Adrenal gland (tissue), 5 donors: ENCODE results near the gene GPC5.
"Not testable (repeated sequence)": the region's sequence is repeated elsewhere in the genome, so short reads cannot be mapped to it uniquely, and the experiment has no call there.

Experiments
- CTCF ChIP-seq, 6 experiments: fragments of 450-650 bp in 4 of 6; fragments of 200-600 bp in 2 of 6; sonication (generic) in 1 of 6; IDR thresholded peaks; 1 replicate in 5 of 6; 2 replicates in 1 of 6; pipeline versions ENCODE4 v1.5.1 to v1.8.0; 2016 to 2021; ENCODE audit warnings: antibody characterized with exemption in 6 of 6, mild to moderate bottlenecking in 2 of 6, moderate library complexity in 1 of 6
- POLR2A ChIP-seq, 2 donors: fragments of 450-650 bp; IDR thresholded peaks; one replicate each; pipeline ENCODE4 v1.6.1; 2017; ENCODE audit warnings: antibody characterized with exemption in 2 of 2, mild to moderate bottlenecking in 2 of 2, moderate library complexity in 1 of 2
- donor health status: DM: no; HTN: no; CAD: no.

- TF ChIP-seq CTCF, POLR2A (IDR thresholded peaks at IDR 0.05): not testable (repeated sequence)
These were observed 18.2 kb downstream of the GPC5 start for GRCh38 chr13:91416579-91416978.
